ENCODE data around the gene RPS6KA2. TPM values are rescaled to one million over a fixed set of nuclear protein-coding genes. Genes with fewer than 3 reads are reported as not detected.

The RPS6KA2 gene
- total RNA-seq, 1 experiment from 2014 or later, result 12.3 TPM

DNA sequence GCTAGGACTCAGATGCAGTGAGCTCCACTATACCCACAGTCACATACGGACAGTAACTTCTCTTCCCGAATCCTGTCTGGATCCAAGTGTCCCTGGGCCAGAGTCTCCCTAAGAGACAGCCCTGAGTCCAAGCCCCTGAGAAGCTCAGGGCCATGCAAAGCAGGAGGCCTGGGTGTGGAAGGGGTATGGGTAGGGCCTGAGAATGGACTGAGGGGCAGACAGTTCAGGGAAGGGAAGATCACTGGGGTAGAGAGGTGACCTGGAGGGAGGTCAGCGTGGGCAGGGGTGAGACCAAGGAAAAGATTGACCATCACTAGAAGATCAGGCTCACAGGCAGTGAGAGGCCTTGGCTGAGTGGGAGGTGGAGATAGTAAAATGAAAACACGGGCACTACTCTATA is 8.8 kb downstream of the RPS6KA2 start:
- no peak overlapping the region for H2BK15ac ChIP-seq (ENCODE audit: low read depth, low read length)
- no peak overlapping the region for H3K18ac ChIP-seq (ENCODE audit: insufficient read length, low read depth, low read length)
- H3K9me3 Mint-ChIP-seq, result no peaks in the 10 kb centered on the region
- no peak overlapping the region for H3K27ac ChIP-seq (ENCODE audit: insufficient read length, low read depth, low read length)
- no peak overlapping the region for H3K4me3 Mint-ChIP-seq
- H3K4me1 Mint-ChIP-seq, result peaks cover 37 to 42% of the 10 kb centered on the region in 2 experiments
- H3K4me1 ChIP-seq (ENCODE audit: insufficient read depth, low read length), result peaks cover 4% of the 10 kb centered on the region; the same call in 1 of the 2 replicates
- no peaks in the 10 kb centered on the region for H3K27me3 ChIP-seq (ENCODE audit: insufficient read depth, low read length)
- no peak overlapping the region for H4K8ac ChIP-seq (replicated peaks; ENCODE audit: insufficient read length, low read depth, low read length)
- whole genome bisulfite sequencing (ENCODE audit: extremely low coverage, insufficient read length, low lambda C conversion rate), result no CpG with 5 or more reads among the region's 4 CpGs
- H3K23ac ChIP-seq (ENCODE audit: insufficient read length, low read depth, low read length), result no peak overlapping the region
- no peak overlapping the region for H3K14ac ChIP-seq (ENCODE audit: insufficient read depth, low read length)
- H2BK120ac ChIP-seq (ENCODE audit: low read depth, low read length, poor library complexity, severe bottlenecking), result no peak overlapping the region
- no peaks in the 10 kb centered on the region for H3K9me3 ChIP-seq (ENCODE audit: control insufficient read depth, low read depth, low read length)
- peaks cover 3% of the 10 kb centered on the region; the same call in 1 of the 2 replicates for H3K79me2 ChIP-seq (ENCODE audit: insufficient read depth, low read length)
- H3K56ac ChIP-seq (ENCODE audit: insufficient read length, low read depth, low read length), result no peak overlapping the region
- no peak overlapping the region for H2AFZ ChIP-seq (ENCODE audit: low read length)
- H3K27me3 Mint-ChIP-seq (ENCODE audit: low read depth), result peaks cover 2% of the 10 kb centered on the region; the same call in 1 of the 2 replicates
- no peak overlapping the region for H3K4ac ChIP-seq (ENCODE audit: low read depth, low read length)
- no peak overlapping the region for H2BK12ac ChIP-seq (ENCODE audit: insufficient read length, low read depth, low read length)
- H4K91ac ChIP-seq (ENCODE audit: insufficient read length, low read depth, low read length), result no peak overlapping the region
- H2AK5ac ChIP-seq (ENCODE audit: insufficient read length, low read length), result no peak overlapping the region
- H2BK5ac ChIP-seq (ENCODE audit: insufficient read length, low read length), result no peak overlapping the region
- H2BK20ac ChIP-seq (ENCODE audit: low read depth, low read length, poor library complexity, severe bottlenecking), result no peak overlapping the region
- H4K5ac ChIP-seq (ENCODE audit: insufficient read length, low read depth, low read length), result no peak overlapping the region
- H3K36me3 Mint-ChIP-seq (ENCODE audit: insufficient read depth in 1 of 3, low read depth in 3 of 3), result peaks cover 8 to 21% (median 15%) of the 10 kb centered on the region in 3 experiments
- H3K4me2 ChIP-seq (ENCODE audit: insufficient read depth, insufficient read length, low read length), result no peak overlapping the region
- H3K23me2 ChIP-seq (ENCODE audit: insufficient read length, low read depth, low read length, poor library complexity, severe bottlenecking), result no peaks in the 10 kb centered on the region
- peaks cover 4% of the 10 kb centered on the region for H3K79me1 ChIP-seq (ENCODE audit: insufficient read depth, low read depth, low read length, poor library complexity, severe bottlenecking)
- TF ChIP-seq, protein P1, sequence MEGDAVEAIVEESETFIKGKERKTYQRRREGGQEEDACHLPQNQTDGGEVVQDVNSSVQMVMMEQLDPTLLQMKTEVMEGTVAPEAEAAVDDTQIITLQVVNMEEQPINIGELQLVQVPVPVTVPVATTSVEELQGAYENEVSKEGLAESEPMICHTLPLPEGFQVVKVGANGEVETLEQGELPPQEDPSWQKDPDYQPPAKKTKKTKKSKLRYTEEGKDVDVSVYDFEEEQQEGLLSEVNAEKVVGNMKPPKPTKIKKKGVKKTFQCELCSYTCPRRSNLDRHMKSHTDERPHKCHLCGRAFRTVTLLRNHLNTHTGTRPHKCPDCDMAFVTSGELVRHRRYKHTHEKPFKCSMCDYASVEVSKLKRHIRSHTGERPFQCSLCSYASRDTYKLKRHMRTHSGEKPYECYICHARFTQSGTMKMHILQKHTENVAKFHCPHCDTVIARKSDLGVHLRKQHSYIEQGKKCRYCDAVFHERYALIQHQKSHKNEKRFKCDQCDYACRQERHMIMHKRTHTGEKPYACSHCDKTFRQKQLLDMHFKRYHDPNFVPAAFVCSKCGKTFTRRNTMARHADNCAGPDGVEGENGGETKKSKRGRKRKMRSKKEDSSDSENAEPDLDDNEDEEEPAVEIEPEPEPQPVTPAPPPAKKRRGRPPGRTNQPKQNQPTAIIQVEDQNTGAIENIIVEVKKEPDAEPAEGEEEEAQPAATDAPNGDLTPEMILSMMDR (conservative IDR thresholded peaks at IDR 0.05), result no peak
- H4K20me1 ChIP-seq (ENCODE audit: control insufficient read depth, insufficient read depth, insufficient read length), result no peaks in the 10 kb centered on the region
- H3T11ph ChIP-seq (ENCODE audit: low read length), result no peak overlapping the region
- peak overlapping the region in 1 of 3 experiments; percentile 90; a peak in 2 of 7 replicates for H3K27ac Mint-ChIP-seq
- no peak for DNase-seq
- H3K9ac ChIP-seq (ENCODE audit: extremely low read depth, insufficient read length, low read length), result no peak overlapping the region
